SKM-1 treated with dmso at 0.1 percent for 144 hours (cell line): ENCODE results near the gene XPO6.

ENCODE experiments used
- DNase-seq: peaks from one replicate; lab custom pipeline; 2025; ENCODE audit not compliant: unreplicated experiment; lab: John Stamatoyannopoulos, UW

The XPO6 gene

DNA sequence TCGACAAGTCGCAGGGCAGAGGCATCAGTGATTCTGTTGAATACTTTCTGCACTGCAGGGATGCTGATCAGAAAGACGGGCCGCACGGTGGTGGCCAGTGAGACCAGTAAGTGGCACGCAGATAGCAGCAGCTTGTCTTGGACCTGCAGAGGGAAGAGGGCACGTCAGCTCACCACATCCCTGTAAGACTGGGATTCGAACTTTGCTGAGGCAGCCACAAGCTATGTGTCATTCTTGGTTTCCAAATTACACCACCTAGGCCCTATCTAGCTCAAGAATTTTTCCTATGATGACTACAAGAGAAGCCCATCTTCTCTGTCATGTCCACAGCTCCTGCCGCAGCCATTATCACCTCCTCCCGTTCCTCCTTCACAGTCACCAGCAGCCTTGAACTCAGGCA, 98.9 kb downstream of the XPO6 start:
- DNase-seq: no peak

DNA sequence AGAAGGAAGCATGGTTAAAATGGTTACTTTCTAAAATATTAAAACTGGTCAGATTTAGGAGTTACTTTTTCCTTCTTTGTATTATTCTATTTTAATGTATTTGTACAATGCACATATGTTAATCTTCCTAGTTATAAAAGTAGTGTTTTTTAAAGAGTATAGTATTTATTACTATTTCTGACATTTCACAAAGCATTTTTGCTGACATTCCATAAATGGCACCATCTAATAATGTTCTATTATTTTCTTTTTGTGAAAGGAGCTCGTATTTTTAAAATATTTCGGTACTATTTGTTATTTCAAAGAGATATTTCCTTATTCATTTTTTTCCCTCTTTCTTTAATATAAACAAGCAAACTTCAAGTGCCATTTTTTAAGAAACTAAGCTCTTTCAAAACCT, 100.8 kb downstream of the XPO6 start:
- no peak for DNase-seq

DNA sequence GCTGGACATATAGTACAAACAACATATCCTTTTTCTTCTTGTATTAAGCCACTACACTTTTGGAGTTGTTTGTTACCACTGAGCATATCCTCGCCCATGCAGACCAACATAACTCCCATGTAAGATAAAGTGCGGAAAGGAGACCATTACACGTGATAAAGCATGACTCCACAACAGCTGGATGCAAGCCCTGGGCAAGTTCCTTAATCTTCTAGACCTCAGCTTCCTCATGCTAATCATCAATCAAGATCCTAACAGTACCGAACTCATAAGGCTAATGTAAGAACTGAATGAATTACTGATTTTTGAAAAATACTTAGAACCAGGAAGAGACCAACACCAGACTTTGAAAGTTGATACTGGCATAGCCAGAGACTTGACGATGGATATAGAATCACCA, 101.3 kb downstream of the XPO6 start:
- DNase-seq: peak; percentile 29

DNA sequence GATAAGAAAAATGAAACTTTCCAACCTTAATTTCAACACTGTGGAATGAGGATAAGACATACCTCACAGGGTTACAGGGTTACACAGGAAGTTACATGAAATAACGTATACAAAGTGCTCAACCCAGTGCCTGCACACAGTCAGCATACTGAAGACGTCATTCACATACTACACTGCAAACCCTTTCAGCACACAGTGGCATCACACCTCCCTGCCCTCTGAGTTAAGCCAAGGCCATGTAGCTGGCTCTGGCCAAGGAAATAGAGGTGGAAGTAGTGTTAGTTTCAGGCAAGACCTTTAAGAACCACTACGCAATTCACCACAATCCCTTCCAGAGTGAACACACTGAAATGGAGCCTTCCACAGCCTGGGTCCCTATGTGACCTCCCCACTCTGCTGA, 101.7 kb downstream of the XPO6 start:
- no peak for DNase-seq

DNA sequence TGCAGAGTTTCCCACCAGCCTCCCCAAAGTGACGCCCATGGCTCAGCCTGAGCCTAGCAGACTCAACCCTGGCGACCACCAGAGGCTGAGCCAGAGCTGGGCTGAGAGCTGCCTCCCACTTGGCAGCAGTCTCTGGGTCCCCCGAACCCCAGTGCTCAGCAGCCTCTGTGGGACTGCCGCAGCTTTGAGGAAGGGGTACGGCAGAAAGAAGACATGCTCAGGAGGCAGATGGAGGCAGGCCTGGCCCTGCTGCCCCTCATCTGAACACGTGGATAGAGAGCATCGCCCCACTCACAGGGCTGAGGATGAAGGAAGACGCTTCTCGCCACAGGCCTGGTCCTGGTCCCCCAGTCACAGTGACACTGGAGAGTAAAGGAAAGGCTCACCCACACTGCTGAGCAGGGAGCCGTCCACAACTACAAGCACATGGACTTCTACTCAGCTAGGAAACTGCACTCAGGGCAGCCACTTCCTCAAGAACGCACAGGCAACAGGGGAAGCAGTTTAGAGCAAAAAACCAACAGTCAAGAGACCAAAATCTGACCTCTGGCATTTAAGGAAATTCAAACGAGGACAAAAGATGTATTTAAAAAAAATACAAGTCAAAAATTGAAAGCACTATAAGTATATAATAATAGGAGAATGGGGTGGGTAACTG, 103.0 kb downstream of the XPO6 start:
- DNase-seq: no peak

DNA sequence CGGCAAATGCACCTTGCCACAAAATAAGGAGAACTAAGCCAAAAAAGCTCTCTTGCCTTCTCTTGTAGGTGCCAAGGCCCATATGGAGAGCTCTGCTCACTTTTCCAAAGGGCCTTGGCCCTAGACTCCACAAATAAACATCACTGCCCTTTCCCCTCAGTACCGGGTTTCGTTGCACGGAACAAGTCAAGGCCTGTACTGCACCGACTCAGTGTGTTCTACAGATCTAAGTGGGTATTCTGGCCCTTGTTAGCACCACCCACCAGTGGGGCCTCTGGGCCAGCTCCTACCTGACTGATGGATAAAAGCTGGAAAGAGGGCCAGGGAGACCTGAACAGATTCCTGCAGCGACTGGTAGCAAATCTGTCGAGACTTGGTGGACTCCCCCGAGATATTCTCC, 104.5 kb downstream of the XPO6 start:
- DNase-seq: no peak

DNA sequence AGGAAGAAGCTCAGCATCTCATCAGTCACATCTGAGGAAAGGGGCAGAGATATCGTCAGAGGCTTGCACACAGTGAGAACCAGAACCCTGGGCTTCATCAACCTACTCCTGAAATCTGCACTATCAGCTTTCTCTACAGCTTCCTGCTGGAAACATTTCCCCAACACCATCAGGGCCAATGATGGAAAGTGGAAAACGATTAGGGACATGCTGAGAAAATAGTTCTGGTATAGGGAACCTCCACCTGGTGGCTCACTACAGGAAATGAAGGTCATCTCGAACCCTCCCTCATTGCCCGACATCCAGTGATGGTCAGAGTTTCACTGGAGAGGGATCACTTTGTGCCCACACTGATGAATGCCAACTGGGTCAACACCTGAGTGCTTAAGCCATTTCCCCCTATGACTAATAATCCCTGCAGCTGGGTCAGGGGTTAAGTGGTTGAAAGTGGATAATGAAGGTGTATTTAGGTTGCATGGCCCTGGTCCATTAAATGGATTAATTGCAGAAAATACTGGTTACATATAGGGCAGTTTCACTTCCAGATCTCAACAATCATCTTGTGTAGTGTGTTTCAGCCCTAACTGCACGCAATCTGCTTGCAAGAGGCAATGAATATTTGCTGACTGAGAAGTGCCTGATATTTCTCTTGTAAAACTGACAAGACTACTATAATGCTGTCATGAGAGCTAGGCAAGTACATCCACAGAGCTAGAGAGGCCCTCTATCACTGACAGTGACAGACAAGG, 105.1 kb downstream of the XPO6 start:
- DNase-seq: no peak

DNA sequence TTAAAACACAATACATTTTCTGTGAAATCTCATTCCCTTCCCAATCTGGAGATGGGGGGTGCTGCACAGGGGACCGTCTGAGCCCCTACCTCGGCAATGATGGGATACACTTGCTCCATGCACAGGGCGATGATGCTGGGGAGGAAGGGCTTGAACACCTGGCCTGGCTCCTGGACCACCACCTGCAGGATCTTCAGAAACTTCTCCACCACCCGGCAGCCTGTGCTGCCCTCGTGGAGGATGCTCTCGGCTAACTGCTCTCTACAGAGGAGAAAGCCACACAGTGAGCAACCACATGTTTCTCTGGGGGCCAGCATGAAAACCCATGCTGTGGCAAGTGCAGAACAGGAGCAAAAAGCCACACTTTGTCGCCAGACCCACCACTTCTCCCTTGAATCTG, 105.8 kb downstream of the XPO6 start:
- DNase-seq: no peak

DNA sequence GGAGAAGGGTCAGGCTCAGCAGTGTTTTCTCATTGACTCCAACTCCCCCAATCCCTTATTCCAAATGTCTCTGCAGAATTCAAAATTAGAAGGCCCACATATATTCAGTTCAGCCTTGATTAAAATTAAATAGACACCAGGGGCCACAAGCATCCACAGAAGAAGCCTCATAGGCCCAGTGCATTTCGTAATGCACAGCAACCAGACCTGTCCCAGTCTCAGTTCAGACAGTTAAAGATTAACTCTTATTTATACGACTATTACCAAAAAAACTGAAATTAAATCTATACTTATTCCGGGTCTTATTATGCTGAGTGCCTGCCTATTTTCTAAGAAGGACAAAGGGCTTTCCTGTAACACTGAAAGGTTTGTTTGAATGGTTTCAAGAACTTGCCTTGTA, 106.5 kb downstream of the XPO6 start:
- DNase-seq: no peak

DNA sequence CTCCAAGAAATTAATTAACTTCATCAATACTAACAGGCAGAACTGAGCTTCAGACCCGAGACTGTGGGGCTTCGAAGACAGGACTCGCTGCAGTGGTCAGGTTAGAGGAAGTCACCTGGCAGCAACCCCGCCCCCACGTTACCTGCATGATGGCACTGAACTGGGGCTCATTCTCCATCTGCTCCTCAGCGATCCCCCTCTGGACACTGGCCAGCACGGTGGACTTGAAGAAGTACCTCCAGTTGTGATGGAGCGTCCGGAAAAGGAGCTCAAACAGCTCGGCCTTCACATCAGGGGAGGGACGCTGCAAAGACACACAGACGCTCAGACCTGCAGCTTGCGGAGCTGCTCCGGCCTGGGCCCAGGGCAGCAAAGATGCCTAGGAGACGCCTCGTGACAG, 107.4 kb downstream of the XPO6 start:
- DNase-seq: no peak

DNA sequence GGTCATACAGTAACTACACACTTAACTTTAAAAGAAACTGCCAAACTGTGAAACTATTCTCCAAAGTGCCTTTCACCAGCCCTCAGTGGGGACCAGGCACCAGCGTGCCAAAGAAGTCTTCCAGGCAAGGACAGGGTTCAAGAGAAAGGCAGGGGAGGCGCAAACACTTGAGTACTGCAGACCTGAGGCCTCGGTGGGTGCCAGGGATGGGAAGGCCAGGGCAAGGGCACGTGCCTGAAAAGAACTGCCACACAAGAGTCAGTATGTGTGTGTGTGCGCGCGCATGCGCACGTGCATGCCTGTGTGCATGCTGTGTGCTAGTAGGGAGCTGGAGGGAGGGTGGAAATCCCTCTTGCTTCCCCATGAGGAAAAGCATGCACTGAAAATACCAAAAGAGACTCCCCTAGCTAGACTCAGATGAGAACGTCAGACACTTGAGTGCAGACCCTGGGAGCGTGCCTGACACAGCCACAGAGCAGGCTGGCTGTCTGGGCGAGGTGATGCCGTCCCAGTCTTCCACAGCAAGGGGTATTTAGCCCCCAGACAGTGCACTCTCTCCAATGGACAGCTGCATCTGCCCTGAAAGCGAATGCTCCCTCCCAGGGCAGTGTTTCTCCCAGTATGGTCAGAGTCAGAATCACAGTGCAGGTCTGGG, 108.1 kb downstream of the XPO6 start:
- DNase-seq: no peak

DNA sequence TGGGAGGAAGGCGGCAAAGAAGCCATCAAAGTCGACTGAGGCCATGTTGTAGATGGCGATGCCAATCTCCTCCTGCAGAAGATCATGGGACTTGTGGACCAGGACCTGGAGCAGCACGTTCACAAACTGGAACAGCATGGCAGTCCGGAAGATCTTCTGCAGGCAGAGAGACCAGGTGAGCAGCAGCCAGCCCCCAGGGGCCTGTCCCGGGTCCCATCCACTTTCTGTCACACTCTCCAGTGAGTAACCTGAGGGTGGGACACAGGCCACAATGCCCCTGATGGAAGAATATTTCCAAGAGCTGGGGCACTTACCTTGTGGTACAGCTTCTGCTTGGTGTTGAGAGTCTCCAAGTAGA, 110.3 kb downstream of the XPO6 start:
- DNase-seq: no peak

DNA sequence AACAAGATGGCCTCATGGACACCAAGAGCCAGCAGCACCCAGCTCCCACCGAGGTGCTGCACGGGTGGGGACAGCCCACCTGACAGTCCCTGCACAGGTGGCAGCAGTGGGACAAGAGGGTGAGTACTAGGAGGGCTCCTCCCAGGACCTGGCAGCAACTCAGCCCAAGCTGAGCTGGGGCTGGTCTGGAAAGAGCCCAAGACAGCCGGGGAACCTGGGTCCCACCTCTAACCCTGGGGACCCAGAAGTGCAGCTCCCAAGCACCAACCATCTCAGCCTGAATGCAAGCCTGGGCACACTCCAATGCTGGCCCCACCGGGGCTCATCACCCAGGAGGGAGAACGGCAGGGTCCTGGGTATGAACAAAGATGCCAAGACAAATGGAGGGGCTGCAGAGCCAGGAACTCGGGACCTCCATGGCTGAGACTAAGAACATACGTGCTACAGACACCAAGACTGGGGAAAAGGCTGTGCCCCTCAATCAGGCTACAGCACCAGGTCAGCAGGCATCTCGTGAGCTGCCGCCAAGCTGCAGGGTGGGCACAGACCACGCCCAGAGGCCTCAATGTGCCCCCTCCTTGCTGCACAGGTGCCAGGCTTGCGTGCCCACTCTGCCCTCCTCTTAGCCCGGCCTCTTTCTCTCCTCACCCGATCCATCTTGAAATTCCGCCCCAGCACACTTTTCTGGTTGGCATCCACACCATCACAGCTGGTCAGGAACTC, 110.8 kb downstream of the XPO6 start:
- DNase-seq: no peak

DNA sequence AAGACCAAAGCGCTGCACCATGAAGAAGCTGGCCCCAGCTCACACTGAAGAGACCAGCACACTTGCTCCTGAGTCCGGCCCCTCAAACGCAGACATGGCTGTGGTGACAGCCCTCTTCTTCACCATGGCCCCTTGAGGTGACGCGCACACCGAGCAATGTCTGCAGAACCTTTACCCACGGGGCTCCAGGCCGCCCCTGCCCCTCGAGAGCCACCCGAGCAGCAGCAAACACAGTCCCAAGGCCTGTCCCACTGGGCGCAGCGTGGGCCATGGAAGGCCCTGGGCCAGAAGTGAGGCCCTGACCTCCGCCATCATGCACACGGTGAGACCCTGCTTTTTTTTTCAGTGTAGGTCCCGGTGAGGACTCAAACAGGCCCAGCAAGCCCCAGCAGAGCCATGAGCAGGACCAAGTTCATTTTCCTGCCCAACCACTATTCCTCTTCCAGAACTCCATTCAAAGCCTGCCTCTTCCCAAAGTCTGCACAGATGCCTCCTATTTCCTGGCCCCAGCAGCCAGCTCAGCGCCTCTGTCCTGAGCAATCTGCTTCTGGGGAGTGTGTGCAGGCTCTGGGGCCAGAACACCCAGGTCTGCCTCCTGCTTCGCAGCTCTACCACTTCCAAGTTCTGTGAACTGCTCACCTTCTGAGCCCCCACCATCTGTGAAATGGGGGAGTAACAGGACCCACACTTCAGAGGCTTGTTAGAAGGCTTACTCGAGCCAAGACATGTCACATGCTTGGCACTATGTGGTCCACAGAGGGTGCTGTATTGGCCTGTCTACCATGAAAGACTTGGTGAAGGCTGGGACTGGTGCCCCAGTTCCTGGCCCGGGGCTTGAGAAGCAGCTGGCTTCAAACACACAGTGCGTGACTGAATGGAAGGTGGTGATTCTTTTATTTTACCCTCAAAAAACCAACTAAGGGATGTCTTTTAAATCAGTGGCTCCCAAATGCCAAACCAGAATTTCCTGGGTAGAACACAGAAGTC, 112.5 kb downstream of the XPO6 start:
- no peak for DNase-seq

DNA sequence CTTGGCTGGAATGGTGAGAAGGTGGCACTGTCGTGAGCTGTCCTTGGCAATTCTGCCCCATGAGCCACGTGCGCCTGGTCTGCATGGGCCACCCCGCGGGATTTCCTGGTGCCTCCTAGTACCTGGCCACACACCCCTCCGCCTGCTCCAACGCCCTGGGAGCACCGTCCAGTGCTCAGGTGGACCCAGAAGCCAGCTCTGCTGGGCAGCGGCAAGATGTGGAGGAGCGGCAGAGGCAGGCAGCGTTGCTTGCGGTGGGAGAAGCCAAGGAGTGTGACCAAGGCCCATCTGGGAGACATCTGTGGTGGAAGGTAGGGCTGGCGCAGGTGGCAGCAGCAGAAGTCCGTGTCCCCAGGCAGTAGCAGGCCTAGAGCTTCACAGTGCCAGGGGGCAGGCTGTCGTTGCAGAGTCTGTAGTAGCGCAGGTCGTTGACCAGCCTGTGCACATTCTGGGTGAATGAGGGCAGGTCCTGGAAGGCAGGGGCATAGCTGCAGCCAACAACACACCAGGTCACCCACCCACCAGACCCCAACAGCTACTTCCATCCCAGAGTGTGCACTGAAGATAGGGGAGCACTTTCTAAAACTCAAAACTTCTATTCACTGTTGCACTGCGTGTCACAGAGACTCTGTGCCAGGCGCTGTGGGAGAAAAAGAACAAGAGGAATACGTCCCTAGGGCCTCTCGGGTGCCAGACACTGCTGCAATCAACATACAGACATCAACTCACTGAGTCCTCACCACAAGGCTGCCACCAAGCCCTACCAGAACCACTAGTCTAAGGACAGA, 113.4 kb downstream of the XPO6 start:
- DNase-seq: no peak

DNA sequence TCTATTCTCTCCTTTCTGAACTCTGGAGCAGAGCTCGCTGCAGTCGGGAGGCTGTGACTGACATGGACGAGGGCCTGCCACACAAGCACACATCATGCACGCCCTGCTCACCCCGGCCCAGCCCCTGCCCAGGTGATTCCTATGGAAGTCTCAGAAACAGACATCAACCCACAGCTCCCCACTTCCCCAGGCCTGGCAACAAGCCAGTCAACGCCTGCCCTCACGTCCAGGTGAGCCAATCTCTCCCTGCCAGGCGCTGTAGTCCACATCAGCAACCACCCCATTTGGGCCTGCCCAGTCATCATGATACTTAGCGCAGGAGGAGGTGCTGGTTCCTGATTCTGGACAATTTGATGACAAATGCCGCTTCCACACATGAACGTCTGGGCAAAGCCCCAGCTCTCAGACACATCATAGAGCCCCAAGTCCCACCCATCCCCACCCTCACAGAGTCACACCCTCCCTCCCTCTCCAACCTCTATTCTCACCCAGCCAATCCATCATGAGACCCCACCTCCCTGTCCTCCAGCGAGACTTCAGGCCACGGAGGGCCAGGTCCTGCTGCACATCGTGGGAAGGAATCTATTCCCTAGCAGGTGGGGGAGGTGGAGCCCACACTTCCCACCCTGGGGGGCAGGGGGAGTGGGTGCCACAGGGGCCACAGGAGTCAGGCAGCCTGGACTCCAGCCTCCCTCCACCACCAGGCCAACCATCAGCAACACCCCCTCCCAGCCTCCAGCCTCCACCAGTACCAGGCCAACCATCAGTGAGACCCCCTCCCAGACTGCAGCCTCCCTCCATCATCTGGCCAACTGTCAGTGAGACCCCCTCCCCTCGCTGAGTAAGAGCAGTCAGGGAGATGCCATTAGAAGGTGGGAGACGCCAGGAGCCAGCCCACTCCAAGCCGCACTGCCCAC, 114.5 kb downstream of the XPO6 start:
- no peak for DNase-seq

DNA sequence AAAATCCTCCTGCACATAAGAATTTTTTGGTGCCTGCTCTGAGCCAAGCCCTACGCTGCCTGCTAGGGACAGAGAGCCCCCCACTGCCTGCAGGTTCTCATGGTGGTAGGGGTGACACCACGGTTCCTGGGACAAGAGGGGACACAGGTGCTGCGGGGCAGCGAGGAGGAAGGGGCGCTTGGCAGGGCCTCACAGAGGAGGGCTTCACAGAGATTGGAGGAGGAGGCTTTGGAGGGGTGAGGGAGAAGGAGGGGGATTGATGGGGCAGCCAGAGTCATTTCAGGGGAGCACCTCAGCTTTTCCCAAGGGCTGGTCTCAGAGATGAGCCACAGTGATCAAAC, 118.4 kb downstream of the XPO6 start:
- no peak for DNase-seq

DNA sequence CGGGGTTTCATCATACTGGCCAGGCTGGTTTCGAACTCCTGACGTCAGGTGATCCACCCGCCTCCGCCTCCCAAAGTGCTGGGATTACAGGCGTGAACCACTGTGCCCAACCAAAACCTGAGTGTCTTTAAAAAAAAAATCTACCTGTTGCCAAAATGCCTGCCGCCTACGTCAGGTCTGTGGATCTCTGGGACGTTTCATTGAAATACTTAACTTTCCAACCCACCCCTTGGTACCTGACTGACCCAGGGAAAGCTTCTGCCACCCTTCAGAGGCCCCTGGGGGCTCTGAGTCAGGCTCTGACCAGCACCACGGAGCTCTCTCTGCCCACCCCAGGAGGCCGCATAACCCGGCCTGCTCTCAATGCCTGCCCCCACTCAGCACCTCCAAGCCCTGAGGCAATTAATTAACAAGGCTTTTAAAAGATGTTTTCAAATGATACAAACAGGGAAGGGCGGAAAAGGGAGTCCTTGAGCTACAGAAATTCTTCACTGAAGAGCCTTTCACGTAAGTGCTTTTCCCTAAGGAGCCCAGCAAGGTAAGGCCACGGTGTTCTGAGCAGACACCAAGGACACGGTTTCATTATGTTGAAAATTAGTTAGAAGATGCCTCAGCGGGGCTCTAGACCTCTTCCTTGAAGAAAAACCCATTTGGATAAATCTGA, 118.9 kb downstream of the XPO6 start:
- DNase-seq: no peak
